ENCODE results near the gene COG5. TPM values are rescaled to one million over a fixed set of nuclear protein-coding genes. Genes with fewer than 3 reads are reported as not detected.

COG5 gene
- total RNA-seq, 4 donors from 2014 or later, result 20.8 to 49.7 (median 25.7) TPM

DNA sequence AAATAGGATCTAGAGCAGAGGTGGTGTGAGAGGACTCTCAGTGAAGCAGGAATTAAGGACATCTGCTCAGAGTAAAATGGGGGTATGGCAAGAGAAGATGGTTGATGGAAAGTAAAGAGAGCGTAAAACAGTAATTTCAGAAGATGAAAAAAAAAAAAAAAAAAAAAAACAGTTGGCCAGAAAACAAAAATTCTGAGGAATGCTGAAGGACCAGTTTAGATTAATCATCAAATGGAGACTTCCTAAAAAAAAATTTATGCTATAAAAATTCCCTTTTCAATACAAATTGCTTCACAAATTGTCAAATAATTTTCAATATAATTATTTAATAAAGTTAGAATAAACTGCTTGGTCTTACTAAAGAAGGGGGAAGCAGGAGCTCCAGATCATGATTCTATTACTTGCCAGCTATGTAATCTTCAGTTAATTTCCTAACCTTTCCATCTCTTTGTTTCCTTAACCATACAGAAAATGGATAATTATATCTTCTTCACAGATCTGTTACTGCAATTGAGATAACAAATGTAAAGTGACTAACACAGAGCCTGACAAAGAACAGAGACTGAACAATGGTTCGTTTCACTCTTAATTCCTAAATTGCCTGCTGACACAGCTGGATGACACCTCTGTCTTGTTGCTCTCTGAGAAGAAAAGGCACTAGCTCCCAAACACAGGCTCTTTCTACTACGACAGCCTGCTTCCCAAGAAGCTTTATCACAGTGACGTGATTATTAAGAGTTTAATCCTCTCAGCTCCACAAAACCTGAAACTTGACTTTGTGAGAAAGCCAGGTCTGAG is 158.8 kb downstream of the COG5 start:
- no peaks in the 10 kb centered on the region for H3K9me3 ChIP-seq
- no peak overlapping the region for H3K4me3 ChIP-seq
- H3K36me3 ChIP-seq, result no peaks in the 10 kb centered on the region
- intact Hi-C loops (cut with DNase I; ENCODE audit: low total_unique reads), result no loop called here
- DNase-seq (no peak), ATAC-seq (no peak)
- no peaks in the 10 kb centered on the region for H3K4me1 ChIP-seq
- no peak overlapping the region for H3K27ac ChIP-seq
- no peaks in the 10 kb centered on the region for H3K27me3 ChIP-seq
- TF ChIP-seq, protein P1, sequence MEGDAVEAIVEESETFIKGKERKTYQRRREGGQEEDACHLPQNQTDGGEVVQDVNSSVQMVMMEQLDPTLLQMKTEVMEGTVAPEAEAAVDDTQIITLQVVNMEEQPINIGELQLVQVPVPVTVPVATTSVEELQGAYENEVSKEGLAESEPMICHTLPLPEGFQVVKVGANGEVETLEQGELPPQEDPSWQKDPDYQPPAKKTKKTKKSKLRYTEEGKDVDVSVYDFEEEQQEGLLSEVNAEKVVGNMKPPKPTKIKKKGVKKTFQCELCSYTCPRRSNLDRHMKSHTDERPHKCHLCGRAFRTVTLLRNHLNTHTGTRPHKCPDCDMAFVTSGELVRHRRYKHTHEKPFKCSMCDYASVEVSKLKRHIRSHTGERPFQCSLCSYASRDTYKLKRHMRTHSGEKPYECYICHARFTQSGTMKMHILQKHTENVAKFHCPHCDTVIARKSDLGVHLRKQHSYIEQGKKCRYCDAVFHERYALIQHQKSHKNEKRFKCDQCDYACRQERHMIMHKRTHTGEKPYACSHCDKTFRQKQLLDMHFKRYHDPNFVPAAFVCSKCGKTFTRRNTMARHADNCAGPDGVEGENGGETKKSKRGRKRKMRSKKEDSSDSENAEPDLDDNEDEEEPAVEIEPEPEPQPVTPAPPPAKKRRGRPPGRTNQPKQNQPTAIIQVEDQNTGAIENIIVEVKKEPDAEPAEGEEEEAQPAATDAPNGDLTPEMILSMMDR (IDR thresholded peaks at IDR 0.05 in 4 of 5, conservative IDR thresholded peaks at IDR 0.05 in 1 of 5), result no peak
- no peak for TF ChIP-seq POLR2A (IDR thresholded peaks at IDR 0.05)
- in situ Hi-C loops (cut with MboI; ENCODE audit: low sequenced_read_pairs in 4 of 4), result no loop called here

DNA sequence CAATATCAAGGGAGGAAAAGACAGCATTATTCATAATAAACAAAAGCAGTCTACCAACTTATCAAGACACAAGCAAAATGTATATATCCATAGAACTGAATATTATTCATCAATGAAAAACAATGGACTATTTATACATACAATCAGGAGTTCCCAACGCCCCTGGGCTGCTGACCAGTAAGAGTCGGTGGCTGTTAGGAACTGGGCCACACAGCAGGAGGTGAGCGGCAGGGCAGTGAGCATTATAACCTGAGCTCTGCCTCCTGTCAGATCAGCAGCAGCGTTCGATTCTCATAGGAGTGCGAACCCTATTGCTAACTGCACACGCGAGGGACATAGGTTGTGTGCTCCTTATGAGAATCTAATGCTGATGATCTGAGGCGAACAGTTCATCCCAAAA is 165.6 kb downstream of the COG5 start:
- no peak for TF ChIP-seq POLR2A (IDR thresholded peaks at IDR 0.05)
- TF ChIP-seq, protein P1 (IDR thresholded peaks at IDR 0.05 in 4 of 5, conservative IDR thresholded peaks at IDR 0.05 in 1 of 5), result no peak

DNA sequence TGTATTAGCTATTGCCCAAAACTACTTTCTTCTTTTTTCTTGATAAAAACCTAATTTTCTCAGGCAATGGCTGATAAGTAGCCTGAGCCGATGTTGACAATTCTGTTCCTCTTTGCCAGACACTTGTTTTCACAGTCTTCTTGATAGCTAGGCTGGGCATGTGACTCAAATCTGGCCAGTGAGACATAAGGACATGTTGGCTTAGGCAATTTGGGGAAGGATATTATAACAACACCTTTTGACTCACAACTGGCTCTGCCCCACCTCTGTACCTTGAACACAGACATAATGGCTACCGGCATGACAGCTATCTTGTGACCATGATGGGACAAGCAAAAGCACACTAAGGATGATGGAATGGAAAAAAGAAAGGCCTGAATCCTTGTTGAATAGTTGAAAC is 166.7 kb downstream of the COG5 start:
- no peak overlapping the region for H3K4me3 ChIP-seq
- in situ Hi-C loops (cut with MboI; ENCODE audit: low sequenced_read_pairs in 4 of 4), result no loop called here
- H3K27ac ChIP-seq, result no peak overlapping the region
- DNase-seq (peak in 1 of 2 donors; percentile 26), ATAC-seq (peak; percentile 45 to 87)
- H3K9me3 ChIP-seq, result no peaks in the 10 kb centered on the region
- no peaks in the 10 kb centered on the region for H3K27me3 ChIP-seq
- no peaks in the 10 kb centered on the region for H3K36me3 ChIP-seq
- intact Hi-C loops (cut with DNase I; ENCODE audit: low total_unique reads), result no loop called here
- H3K4me1 ChIP-seq, result no peaks in the 10 kb centered on the region
- TF ChIP-seq, protein P1 (IDR thresholded peaks at IDR 0.05 in 4 of 5, conservative IDR thresholded peaks at IDR 0.05 in 1 of 5), result no peak

More for the DNA sequence above, 165.6 kb downstream of the COG5 start:
- DNase-seq (no peak), ATAC-seq (no peak)
- intact Hi-C loops (cut with DNase I; ENCODE audit: low total_unique reads) (no loop called here), in situ Hi-C loops (cut with MboI; ENCODE audit: low sequenced_read_pairs in 4 of 4) (no loop called here)
- H3K4me3 ChIP-seq, result no peak overlapping the region
- no peaks in the 10 kb centered on the region for H3K9me3 ChIP-seq
- H3K4me1 ChIP-seq, result no peaks in the 10 kb centered on the region
- no peaks in the 10 kb centered on the region for H3K27me3 ChIP-seq
- no peak overlapping the region for H3K27ac ChIP-seq
- no peaks in the 10 kb centered on the region for H3K36me3 ChIP-seq

DNA sequence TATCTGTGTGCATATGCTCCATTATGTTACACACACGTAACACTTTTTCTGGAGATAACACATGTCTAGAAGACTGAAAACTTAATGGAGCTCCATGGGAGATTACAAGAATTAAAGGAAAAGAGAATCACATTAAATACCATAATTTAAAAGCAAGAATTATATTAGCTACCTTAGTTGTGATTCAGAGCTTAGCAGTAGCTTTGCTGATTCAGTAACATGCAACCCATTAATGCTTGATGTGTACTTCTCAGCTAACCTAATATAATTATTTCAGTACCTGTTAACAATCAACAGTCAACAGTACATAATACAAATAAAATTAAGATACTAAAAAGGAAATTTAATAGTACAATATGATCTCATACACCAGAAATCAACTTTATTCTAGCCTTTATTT is 167.6 kb downstream of the COG5 start:
- no peak for DNase-seq
- Histone ChIP-seq H3K4me1 (no peaks in the 10 kb centered on the region), H3K4me3 (no peak overlapping the region), H3K27me3 (no peaks in the 10 kb centered on the region), H3K36me3 (no peaks in the 10 kb centered on the region), H3K27ac (no peak overlapping the region), H3K9me3 (no peaks in the 10 kb centered on the region)
- in situ Hi-C loops (cut with MboI; ENCODE audit: low sequenced_read_pairs in 4 of 4) (no loop called here), intact Hi-C loops (cut with DNase I; ENCODE audit: low total_unique reads) (no loop called here)
- ATAC-seq, result no peak
- TF ChIP-seq, protein P1 (IDR thresholded peaks at IDR 0.05 in 4 of 5, conservative IDR thresholded peaks at IDR 0.05 in 1 of 5), result no peak
- TF ChIP-seq POLR2A (IDR thresholded peaks at IDR 0.05), result no peak
